GM19463 (cell line): ENCODE results near the gene FYB1.

Experiments
- ATAC-seq: cut with Tn5 transposase; IDR thresholded peaks from one replicate; pipeline ENCODE4 v1.9.1; 2021; ENCODE audit warnings: mild to moderate bottlenecking, moderate library complexity; ENCODE audit not compliant: unreplicated experiment

FYB1 gene

DNA sequence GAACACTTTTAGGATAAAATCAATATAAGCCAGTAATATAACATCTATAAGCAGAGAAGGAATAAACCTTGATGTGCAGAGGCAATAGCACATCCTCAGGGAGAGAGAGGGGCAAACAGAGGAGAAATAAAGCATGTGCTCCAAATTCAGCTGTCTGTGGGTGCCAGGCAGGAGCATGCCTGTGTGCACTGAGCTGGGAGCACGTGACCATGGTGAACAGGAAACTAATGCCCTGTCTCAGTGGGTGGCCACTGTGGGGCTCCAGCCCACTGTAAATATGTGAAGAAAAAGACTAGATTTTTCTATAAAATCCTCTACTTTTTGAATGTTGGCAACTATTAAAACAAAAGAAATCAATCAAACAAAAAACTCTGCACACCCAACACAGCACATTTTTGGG lies 55.3 kb downstream of the FYB1 start:
- ATAC-seq, result no peak

DNA sequence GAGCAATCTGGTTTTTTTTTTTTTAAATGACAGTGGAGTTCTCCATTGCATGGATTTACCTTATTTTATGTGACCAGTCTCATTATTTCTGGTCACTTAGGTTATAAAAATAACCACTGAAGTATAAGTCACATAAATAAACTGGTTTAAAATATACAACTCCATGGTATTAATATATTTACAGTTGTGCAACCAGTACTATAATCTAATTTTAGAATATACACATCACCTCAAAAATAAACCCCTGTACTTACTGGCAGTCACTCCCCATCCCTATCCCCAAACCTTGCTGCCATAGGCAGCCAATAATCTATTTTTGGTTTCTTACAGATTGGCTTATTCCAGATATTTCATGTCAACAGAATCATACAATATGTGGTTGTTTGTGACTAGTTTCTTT lies 57.8 kb downstream of the FYB1 start:
- no peak for ATAC-seq

DNA sequence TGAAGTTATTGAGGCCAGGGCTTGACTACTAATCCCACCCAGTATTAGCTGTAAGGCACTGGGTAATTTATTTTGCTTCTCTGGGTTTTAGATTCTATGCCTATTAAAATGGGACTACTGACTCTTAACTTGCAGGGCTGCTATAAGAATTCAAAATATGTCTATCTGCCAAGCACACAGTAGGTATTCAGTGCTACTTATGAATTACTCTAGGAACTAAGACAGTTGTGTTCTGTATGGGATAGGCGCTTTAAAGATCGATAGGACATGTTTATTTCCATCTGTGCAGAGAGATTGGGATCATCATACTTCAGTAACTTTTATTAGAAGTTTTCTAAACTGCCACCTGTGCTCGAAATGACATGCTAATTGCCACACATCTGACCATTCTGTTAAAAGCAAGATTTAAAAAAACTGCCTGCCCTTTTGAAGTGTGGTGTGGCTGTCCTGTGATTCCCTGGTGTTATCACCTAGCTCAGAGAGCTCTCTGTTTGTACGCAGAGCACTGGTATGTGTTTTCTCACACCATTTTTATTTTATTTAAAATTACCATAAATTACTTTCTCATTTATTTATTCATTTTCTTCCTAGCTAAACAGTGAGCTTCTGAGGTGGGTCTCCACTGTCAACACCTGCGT lies 58.7 kb downstream of the FYB1 start:
- no peak for ATAC-seq

DNA sequence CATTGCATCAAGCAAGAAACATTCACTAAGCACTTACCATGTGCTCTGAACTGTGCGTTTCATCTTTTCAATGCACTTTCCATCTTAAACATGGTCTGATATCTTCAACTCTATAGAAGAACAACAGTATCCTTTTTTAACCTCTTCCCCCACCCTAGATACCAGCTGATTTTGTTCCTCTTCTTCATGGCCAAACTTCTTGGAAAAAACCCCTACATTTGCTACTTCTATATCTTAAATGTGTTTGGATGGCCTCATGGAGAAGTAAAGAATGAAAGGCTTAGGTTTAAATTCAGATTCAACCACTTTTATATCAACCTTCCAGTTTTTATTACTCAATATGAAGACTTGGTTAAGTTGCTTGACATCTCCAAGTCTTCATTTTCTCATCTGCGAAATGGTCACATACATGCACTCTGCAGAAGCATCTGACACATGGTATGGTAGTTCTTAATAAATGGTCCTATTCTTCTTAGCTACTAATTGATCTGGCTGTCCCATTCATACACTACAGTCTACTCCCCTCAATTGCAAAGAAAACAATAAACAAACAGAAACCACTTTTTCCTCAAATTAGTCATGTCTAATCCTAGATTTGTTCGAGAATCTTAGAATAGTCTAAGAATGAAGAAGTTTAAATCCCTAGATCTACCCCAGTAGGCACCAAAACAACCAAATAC lies 59.4 kb downstream of the FYB1 start:
- ATAC-seq, result no peak

DNA sequence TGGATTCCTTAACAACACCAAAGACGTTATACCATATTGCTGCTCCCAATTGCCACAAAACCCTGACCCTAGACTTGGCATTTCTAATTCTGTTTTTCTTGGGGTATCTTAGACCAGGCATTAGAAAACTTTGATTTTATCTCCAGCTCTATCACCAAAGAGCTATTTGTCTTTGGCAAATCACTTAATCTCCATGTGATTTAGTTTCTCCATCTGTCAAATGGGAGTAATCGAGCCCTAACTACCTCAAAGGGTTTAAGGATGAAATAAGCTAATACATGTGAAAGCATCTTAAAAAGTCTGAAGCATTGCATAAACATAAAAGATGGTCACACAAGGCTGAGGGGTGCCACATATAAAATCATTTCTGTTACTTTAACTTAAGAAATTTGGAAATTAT lies 60.6 kb downstream of the FYB1 start:
- ATAC-seq, result no peak

DNA sequence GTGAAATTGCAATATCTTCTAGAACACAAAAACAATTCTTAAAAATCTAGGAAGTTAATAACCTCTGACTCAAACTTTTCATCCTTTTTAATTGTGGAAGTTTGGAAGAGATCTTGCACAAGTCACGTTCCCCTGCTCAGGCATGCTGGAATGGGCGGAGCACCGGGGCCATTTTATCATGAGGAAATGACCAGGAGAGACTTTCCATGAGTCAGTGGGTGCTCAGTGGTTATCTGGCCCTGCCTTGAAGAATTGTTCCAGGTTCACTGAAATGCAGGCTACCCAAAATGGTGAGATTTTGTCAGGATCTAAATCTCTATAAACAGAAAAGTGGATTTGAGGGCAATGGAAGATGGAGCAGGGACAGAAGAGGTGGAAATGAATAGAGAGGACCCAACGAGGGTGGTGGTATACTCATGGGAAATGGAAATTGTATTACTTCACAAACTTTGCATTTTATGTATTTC lies 61.2 kb downstream of the FYB1 start:
- ATAC-seq, result no peak

DNA sequence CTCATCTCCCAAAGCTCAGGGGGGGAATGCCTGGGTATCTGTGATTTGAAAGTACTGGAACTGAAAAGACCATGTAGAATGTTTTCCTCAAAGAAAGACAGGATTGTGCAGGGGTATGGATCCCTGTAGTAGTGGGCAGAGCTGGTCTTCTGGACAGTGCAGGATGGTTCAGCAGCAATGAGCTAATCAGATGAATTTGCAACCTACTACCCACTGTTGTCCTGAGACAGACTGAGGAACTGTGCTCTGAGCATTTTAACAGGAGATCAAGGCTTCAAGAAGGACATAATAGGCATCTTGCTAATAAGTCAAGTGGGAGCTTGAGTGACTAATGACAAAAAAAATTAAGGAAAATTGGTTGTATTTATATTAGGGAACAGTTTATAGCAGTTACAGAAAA lies 61.7 kb downstream of the FYB1 start:
- no peak for ATAC-seq

DNA sequence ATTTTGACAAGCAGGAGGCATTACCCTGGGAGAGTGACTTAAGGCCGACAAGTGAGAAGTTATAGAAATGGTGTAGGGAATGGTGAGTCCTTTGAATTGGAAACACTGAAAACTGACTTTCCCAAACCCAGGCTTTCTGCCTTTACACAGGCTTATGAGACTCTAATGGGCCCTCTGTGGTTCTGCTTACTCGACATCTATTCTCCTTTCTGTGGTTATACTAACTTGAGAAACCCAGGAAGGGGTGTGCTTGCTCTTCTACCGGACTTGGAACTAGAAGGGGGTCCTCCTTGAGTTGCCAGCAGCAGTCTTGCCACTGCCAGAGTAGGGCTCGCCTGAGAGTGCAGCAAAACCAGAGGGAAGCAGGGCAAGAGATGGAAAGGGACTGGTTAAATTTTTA lies 63.3 kb downstream of the FYB1 start:
- ATAC-seq, result no peak

DNA sequence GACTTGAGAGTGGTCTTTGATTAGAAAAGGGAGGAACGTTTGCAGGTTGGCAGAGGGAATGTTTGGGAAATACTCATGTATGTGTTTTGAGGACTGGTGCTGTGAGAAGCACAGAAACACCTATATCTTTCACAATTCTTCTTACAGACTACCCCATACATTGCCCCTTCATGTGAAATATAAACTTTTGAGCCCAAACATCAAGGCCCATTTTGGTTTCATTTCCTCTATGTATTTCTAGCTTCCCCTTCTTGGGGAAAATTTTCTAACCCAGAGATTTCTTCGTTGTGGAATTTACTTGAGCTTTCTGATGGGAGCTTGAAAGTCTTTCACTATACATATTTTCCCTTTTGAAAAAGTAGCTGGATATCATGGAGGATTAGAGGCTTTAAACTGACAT lies 67.6 kb downstream of the FYB1 start:
- ATAC-seq, result no peak

DNA sequence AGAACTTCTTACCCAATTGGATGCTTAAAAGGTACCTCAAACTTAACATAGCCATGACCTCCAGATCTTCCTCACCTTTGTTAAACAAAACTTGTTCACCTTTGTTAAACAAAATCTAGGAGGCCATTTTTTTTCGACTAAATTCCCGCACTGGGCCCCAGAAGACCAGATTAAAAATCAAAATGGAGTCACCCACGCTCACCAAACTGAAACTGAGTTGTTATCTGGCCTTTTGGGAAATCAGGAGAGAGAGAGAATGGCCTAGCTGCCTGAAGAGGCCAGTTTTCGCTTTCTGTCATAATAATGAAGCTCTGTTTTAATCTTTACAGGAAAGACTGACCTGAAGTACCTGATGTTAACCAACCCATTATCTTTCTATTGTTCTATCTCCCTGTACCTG lies 69.4 kb downstream of the FYB1 start:
- no peak for ATAC-seq

DNA sequence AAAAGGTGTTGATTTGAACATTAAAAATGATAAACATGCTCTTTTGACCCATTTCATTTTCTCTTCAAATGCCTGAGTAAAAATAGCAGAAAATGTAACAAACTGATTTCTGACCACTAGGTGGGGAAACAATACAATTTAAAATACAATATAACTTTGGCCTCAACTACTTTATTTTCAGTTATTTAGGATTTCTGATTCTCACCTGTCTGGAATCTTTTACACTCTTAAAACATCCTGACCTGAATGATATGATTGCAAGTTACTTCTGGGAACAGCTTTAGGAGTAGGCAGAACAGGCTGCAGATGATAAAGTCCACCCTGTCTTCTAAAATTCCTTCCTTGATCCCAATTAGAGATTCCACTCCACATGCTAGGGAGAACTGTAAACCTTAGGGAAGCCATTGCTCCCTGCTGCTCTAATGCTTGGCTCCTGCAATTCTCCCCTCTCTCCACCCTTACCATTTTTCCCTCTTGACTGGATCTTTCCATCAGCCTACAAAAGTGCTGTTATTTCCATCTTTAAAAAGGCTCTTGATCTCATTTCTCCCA lies 70.3 kb downstream of the FYB1 start:
- no peak for ATAC-seq

DNA sequence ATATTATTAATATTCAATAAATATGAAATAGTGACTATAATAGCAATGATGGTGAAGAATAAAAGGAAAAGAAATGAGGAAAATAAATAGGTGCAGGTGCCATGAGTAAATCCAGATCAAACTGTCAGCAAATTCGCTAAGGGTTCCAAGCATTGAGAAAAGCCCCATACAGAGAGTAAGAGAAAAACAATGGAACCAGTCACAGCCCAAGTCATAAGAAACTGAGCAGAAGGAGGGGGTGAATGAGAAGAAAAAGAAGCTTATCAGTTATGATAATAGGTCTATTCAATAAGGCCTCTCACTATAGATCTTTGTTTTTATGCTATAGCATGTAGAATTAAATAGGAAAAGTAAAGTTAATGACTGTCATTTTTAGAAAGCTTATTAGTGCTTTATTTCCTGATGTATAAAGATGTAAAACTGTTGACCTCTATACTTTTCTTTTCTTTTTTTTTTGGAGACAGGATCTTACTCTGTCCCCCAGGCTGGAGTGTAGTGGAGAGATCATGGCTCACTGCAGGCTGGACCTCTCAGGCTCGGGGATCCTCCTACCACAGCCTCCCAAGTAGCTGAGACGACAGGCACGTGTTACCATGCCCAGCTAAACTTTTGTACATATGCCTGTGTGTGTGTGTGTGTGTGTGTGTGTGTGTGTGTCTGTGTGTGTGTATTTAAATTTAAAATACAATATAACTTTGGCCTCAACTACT lies 72.4 kb downstream of the FYB1 start:
- no peak for ATAC-seq

DNA sequence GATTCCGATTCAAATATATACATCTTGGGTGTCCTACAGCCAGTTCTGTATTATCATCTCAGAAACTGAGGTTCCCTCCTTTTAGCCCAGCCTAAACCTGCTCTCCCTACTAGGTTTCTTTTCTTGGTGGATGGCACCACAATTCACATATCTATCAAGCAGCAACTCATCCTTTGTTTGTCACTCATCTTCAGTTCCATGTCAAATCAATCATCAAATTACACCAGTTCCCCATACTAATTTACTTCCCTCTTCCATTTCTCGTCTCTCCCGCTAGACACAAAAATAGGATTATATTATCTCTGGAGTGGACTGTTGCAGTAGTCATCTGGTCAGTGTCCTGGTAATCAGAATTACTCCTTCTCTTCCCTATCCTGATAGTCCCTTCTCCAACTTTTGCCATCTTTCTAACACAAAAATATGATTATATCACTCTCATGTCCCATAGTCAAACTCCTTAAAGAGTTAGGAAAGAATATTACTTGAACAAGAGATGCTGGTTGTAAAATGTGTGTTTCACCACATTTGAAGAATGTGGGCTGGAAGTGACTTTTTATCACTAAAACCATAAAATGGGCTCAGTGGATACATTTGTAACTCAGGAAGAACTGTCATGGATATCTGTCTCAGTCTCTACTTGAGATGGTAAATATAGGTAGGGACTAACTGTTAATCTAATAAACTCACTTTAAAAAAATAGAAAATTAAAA lies 76.1 kb downstream of the FYB1 start:
- no peak for ATAC-seq

DNA sequence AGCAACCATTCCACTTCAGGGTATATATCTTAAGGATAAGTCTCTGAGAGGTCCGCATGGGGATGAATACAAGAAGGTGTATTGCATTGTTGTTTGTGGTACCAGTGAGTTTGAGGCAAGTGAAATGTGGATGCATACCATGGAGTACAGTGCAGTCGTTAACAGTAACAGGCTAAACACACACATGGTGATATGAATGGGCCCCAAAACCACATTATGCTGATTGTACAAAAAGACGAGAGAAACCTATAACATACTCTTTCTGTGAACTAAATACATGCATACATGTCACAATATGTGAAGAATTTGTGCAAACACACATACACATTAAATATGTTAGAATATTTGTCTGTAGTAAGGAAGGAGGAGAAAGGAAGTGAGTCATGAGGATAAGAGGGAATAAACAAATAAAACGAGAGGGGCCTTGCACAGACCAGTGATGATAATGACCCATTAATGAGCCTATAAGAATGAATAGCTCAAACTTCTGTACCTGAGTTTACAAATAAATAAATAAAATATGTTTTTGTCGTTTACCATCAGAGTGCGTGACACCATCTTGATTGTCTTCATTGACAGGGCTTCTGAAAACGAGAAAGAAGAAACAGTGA lies 78.7 kb downstream of the FYB1 start:
- no peak for ATAC-seq

DNA sequence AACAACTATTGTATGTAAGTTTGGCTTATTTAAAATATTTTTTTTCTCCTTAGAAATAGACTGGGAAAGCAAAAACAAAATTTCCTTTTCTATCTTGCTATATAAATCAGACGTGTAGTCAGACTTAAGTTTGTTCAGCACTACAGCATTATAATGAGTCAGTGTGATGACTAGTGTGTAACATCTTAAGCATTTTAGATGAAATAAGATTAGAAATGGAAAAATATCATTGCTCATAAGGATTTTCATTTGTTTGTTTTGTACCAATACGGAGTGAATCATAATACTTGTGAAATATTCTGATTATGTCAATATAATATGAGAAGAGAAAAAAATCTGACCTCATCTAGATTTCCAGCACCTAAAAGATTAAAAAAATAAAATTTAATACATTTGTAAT lies 80.5 kb downstream of the FYB1 start:
- no peak for ATAC-seq

DNA sequence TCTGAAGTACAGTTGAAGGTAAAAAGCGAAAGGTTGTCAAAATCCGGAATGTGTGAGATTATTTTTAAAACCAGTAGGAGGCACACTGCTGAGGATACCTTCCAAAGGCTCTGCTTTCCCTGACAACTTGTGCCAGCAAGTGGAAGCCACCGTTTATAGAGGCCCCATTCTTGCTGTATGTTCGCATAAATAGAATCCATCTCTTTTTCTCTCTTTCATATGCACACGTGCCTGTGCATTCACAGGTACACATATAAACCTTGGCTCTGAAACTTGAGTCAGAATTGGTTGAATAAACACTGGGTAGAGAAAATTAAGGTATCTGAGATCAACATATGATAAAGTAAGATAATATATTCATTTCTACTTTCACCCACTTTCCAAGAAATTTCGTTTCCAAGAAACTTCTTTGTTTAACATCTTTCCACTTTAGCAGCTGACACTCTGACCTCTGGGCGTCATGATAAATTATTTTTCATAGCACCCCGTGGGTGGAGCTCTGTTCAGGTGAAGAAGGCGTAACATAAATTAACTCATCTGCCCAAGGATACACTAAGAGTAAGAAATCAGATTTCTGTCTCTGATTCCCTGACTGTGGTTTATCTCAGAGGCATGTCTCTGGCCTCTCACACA lies 81.4 kb downstream of the FYB1 start:
- no peak for ATAC-seq

DNA sequence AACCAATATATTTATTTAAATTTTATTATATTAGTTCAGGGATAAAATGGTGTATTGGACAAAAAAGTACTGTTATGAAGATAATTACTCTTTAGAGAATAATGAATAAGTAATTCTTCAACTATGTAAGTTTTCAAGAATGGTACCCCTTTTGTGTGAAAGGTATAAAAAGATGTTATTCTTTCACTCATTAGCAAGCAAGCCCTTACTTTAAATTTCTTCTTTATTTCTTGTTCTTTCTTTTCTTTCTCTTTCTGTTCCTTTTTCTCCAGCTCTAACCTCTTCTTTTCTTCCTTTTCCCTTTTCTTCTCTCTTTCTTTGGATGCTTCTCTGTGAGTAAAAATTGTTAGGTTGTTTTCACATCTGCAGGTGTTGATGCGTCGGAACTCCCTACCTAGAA lies 82.0 kb downstream of the FYB1 start:
- ATAC-seq, result no peak

DNA sequence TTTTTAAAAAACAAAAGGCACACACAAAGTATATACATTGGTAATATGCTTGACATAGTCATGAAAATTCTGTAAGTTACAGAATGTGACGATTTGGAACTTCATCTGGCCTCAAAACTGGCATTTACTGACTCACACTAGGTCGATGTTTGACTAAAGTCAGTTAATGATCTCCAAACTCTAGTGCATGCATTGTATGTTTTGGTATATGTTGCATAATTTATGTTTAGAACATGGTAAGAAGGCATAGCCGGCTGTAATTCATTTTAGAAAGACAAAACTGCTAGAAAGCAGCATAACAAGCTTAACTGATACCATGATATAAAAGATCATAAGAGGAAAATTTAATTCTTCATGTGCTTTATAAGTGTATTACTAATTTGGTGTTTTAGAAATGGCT lies 86.6 kb downstream of the FYB1 start:
- ATAC-seq, result no peak

DNA sequence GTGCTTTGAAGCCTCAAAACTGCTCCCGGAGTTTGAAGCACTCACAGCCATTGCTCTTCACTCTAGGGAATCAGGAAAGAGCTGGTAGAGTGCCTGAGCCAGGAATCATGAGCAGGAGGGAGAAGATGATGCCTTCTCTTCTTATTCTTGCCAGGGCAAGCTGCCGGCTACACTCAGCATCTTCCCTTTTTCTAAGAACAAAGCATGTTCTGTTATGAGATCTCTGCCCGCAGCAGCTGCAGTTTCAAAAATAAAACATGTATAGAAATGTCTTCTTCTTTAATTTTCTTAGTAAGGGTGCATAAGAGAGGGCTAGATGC lies 87.3 kb downstream of the FYB1 start:
- ATAC-seq, result no peak

DNA sequence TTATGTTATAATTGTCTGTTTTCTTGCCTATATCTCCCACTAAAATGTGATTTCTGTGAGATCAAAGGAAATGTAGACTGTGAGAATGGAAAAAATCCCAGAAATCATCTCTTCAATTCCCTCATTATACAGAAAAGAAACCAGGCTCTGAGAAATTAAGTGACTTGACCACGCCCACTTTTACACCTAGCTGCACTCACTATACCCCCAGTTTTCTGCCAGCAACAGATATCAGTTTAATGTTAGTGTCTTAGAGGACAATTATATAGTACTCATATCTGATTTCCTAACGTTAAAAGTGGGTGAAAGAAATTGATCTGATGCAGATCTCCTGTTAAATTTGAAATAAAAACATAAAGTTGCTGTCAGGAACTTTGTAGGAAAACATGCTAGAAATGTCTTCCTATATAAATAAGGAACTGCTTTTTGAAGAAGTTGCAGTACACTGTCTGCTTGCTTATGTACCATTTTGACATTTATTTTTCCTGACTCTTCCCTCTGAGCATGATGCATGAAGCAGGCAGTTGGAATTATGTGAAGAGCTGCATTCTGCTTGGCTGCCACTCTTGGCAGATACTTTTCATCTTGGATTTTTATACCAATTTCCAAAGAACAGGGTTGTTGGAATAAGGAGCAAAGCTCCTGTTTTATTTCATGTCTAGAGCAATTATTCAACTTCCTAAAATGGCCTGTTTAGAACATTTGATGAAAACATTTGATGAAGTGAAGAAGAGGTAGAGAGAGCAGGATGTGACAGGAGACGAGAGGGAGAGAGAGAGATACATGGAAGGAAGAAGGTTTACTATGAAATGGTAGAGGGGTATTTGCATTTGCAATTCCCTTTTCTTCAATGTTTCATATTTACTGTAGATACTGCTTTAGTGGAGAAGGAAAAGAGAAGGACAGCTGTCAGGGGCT lies 87.9 kb downstream of the FYB1 start:
- ATAC-seq, result no peak
